Caki2 (cell line): ENCODE results near the gene EPS8L3. TPM values are rescaled to one million over a fixed set of nuclear protein-coding genes. Genes with fewer than 3 reads are reported as not detected.

ENCODE experiments used
- DNase-seq: peaks from one replicate; pipeline ENCODE4 v3.0.0-alpha.2; 2015; ENCODE audit warnings: low read depth
- in situ Hi-C: cut with HindIII; loops from 2 replicates; pipeline ENCODE4 v1.10.0; 2016; ENCODE audit warnings: low sequenced_read_pairs, low pct_unique_long_range_greater_than_20kb, mixed read lengths
- total RNA-seq: library from RNA; depleted of rRNA; stranded (reverse); fragments of >200 nt; shearing (Covaris generic); gene quantifications from 2 replicates; pipeline ENCODE4 v1.2.3, GENCODE V29; 2014; ENCODE audit warnings: low replicate concordance

Gene EPS8L3
- total RNA-seq, 1 experiment from 2014 or later = not detected

DNA sequence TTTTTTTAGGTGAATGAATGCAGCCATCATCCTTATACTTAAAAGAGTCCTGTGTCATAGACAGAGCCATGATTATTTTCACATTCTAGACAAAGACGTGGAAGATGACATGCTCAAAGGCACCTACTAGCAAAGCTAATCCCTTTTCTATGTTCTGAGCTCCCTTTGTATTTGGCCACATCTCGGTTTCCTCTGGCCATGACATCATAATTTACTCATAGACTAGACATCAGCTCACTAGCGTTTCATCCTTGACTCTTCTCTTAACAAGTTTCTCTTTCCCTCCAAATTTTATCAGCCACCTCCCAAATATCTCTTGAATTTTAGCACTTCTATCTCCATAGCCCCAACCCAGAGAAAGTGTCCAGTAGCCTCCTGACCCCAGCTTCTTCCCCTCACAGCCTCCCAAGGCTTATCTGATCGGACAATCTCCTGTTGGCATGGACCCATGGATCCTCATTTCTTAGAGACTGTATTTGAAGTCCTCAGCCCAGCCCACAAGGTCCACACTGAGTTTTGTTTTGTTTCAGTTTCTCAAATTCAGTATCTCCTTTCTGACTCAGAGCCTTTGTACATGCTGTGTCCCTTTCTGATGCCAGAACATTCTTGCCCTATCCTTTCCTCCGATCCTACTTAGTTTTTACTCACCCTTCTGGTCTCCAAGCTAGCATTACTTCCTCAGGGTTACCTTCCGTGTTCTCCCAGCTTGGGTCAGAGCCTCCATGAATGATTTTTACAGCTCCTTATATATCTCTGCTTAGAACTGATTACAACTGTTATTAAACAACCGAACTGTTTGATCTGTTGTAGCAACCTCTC, 33.0 kb upstream of the EPS8L3 start:
- in situ Hi-C loops = no loop called here
- DNase-seq = no peak

DNA sequence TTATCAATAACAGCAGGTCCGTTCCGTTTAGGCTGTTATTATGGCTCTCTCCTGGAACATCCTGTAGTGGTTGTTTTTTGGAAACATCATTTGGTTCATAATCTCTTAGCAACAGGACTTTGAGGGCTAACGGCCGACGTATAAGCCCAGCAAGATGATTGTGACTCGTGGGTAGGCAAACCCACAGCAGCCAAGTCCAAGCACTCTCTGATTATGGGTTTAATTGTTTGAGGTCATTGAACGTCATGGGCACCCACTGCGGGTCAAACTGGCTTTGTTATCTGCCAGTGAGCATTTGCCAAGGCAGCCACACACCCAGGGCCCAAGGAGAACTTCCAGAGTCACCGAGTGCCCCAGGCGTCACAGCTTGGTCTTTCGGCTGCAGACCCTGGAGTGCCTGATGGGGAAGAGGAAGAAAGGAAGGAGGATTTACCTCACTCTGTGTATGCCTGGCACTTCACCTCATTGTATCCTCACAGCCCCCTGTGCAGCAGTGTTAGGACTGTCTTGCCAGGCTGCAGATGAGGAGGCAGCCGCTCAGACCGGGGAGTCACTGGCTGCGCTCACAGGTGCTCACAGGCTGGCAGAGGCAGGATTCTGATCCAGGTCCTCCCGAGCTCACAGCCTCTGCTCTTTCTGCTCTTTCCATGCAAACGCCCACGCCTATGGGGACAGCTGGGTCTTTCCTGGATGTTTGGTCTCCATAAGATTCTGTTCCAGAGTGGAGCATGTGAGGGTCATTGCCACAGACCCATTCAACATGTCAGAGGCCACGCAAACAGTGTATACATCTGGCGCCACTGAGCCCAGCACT, 30.8 kb upstream of the EPS8L3 start:
- in situ Hi-C loops = no loop called here
- no peak for DNase-seq

DNA sequence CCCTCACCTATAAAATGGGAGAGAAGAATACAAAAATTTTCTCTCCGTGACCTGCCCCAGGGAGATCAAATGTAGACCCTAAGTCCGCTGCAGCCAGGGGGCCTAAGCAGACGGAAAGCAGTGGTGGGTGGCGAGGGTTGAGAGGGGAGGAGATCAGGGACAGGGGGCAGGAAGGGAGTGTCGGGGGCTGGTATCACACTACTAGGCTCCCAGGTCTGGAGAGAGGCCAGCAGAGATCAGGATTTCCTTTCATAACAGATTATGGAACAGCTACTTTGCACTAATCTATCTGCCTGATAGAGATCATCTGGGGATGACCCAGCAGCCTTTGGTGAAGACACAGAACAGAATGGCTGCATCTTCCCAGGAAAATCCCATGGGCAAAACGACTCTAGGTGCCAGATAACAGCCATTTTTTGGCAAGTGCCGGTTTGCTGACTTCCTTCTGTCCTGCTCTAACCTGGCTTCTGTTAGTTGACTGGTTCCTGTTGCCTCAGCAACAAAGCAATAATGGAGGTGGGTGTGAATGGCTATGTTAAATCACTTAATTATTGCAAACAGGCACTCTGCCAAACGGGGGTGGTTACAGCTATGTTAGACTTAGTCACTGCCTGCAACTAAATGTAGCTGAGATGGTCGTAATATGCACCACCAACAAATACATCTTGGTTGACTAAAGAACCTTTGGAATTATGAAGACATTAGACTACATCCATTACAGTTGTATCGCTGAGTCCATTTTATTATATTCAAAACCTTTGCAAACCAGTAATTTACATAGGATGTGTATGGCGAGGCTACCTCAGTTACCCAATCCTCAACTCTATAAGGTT, 30.0 kb upstream of the EPS8L3 start:
- in situ Hi-C loops = no loop called here

DNA sequence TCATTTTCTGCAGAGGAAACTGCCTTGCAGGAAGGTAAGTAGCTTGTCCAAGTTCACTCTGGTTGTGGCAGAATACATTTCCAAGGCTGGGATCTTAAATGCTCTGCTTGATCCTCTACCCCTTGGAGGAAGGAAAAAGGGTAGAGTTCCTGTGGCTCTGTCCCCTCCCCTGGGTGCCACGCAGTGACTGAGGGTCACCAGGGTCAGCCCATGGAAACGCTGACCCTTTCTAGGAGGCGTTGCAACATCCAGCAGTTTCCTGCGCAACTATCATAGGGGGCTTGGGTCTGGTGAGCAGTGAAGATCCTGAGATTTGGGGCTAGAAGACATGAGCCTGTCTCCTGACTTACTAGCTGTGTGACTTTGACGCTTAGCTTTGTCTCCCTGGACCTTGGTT, 29.4 kb upstream of the EPS8L3 start:
- no peak for DNase-seq
- in situ Hi-C loops = no loop called here

More for the DNA sequence above, 30.0 kb upstream of the EPS8L3 start:
- peak; percentile 69 for DNase-seq

DNA sequence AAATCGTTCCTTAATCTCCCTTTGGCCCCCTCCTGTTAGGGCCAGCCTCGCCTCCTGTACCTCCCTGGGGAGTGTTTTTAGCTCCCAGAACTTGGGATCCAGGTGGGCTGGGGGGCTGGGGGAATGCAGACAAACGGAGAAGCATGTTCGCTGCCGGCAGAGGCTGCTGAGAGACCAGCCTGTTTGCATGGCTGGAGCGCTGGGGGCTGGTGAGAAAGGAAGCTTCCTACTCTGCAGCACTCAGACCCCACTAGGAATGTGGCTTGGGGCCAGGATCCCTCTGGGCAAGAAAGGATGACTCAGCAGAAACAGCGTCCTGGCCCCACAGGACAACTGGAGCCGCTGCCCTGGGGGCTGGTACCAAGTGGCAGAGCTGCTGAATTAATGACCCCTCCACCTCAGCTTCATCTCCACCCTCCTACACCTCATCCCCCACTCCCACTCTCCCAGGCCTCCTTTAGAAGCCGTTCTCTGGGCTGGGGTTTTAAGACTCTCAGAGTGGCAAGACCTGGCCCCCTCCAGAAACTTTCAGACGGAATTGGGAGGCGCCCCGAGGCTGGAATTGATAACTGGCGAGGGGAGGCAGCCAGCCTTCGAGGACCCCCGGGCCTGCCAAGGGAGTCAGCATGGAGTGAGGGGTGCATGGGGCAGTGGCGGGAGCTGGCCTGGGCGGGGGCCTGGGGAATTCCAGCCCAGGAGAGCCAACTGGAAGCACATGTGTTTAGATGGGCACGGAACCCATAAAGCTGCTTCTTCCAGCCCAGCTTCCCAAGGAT, 28.5 kb upstream of the EPS8L3 start:
- in situ Hi-C loops = no loop called here
- peak; percentile 91 for DNase-seq

DNA sequence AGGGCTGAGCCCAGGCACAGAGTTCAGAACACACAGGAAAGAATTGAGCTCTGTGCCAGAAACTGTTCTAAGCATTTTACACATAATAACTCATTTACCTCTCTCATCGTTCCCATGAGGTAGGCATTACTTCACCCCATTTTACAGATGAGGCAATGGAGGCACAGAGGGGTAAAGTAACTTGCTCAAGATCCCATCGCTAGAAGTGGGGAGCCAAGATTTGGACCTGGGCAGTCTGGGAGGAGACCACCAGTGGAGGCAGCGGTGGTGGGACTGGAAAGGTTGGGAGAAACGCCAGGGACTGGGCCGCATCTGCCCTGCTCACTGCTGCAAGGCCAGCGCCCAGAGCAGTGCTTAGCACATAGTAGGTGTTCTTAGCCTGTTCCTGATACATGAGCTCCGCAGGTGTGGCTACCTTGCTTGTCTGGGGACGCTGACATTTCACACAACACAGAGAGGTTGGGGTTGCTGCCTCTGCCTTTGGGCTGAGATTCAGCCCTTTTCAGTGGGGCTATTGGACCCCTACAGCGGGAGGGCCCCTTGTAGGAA, 27.8 kb upstream of the EPS8L3 start:
- DNase-seq = no peak
- in situ Hi-C loops = no loop called here

DNA sequence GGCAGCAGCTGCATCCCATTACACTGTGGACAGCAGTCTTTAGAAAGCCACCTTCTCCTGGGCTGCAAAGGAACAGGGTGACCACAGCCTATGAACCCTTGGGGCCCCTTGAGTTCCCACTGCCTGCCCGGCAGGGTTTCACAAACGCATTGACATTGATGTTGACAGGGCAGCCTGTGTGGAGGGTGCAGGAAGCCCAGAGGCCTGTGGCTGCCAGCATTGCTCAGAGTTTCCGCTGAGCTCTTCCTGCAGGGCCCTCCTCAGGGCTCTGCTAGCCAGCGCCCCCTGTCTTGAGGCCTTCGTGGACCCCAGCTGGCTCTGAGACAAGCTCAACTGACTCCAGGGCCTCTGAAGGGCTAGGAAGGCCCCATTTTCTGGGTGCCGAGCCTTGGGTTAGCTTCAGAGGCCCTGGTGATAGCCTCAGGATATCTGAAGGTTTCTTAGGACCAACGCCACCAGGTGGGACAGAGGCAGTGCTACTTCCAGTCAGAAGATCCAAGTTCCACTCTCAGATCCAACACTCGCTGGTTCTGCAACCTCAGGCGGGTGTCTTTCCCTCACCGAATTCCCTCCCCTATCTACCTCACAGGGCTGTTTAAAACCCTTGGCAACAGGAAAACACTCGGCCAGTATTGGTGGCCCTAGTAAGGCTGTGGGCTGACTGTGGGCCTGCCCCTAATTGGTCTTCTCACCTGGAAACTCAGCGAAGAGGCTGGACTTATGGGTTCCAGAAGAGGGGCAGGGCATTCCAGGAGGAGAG, 27.2 kb upstream of the EPS8L3 start:
- DNase-seq = no peak
- in situ Hi-C loops = no loop called here

DNA sequence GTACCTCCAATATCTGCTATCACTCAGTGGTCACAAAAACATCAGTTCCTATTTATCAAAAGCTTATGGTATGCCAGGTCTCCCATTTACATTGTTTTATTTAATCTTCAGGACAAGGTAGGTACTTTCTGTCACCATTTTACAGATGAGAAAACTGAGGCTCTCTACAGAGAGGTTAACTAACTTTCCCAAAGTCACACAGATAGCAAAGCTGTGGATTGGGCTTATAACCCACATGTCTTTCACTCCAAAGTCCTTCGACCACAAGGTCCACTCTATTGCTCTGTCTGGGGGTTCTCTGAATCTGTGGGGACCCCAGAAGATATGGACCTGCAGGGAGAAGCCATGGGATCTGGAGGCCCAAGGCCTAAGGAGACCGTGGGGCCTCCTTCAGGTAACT, 26.6 kb upstream of the EPS8L3 start:
- in situ Hi-C loops = no loop called here
- DNase-seq = no peak

DNA sequence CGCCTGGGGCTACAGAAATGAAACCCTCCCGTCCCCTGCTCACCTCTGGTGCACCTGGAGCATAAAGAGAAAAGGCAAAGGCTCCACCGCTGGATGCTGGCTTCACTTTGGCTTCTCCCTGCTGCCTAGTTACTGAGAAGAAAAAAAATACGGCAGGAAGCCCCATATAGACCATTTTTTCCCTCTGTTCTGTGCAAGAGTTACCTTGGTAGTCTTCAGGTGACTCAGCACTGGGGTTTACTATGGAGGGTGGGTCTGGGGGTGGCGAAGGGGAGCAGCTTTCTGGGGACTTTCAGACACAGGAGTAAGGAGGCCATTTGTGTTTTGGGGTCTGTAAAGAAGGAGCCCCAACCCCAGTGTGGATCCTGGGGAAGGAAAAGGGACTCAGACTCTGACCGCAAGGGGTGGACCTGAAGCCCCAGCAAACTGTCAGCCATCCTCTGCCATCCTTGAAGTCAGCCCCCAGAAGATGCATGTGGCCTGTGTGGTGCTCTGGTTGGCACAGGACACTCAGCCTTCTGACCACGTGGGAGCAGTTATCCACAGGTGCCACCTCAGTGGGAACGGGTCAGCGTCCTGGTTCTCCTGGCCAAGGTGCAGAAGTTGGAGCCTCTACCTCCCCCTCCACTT, 25.9 kb upstream of the EPS8L3 start:
- DNase-seq = no peak
- in situ Hi-C loops = no loop called here

DNA sequence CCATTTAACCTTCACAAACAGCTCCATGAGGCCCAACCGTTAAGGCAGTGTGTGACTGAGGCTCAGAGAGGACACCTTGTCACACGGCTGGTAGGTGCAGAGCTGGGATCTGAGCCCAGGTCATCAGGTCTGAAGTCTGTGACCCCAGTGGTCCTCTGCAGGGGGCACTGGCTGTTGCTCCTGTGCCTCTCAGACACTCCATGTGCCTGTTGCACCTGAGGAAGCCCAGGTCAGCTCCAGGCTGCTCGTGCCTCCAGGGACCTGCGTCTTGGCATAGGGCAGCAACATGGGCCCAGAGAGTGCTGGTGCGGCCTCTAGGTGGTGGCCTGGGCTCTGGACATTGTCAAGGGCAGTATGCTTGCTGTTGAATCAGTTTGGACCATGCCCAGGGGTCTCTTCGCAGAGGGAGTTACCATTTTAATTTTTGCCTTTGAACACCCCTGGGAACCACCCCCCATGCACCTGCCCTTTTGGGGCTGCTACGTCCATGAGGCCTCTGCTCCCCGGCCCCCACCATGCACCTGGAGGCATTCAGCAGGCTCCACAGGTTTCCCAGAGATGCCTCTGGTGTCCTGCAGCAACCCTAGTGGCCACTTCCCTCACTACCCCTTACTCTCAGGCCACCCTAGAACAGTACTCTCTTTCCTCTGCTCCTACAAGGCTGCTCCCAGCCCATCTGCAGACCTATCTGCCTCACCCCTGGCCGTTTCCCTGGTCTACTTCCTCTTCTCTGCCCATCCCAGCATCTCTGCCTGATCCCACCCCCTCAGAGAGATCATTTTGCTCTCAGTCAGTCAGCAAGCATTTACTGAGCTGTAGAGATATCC, 25.2 kb upstream of the EPS8L3 start:
- in situ Hi-C loops = no loop called here
- no peak for DNase-seq

DNA sequence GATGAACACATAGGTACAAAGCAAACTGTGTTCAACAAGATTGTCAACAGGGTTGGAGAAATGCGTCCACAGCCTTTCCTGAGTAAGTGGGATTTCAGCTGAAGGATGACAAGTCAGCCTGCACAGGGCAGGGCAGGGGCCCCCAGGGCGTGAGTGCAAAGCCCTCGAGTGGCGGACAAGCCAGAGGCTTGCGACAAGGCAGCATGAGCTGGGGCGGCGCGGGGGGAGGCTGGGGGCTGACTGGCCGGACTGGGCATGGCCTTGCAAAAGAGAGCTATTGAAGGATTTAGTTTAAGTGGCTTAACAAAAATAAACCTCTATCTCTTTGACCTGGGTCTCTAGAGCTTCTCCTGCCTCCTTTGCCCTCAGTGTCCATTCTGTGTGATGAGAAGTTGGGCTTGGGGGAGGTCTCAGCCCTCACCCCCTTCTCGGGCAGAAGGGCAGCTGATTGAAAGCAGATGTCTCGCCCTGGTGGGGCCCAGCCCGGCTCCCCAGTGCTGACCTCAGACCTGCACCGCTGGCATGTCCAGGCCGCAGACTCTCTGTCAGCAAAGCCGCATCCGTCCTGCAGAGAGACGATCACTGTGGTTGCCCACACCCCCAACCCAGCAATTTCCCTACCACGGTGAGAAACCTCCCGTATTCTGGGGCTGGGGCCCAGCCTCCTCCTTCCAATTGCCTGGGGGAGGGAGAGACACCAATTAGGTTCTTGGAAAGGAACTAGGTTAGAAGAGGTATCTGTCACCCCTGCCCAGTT, 24.3 kb upstream of the EPS8L3 start:
- DNase-seq = no peak
- in situ Hi-C loops = no loop called here

DNA sequence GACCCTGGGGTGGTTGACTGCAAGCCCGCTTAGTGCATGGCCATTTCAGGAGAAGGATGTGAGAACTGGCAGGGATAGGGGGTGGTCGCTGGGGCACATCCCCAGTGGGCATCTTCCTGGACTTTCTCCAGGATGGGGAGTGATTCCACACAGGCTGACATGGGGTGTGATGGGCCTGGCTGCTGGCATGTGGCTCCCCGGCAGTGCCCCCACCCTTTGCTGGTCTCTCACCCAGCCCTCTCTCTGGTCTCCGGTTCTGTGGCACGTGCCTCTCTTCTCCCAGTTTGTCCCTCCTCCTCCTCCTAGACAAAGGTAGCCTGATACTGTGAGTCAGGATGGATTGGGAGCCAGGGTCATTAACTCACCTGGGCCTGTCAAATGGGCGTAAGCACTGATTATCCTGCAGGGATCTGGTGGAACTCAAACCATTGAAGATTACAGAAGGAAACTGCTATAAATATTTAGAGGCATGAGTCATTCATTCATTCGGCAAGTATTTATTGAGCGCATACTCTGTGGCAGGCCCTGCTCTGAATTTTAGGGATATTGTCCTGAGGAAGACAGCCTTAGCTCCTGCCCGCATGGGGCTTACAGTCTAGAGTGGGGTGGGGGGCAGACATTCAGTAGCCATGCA, 23.6 kb upstream of the EPS8L3 start:
- no peak for DNase-seq
- in situ Hi-C loops = no loop called here

DNA sequence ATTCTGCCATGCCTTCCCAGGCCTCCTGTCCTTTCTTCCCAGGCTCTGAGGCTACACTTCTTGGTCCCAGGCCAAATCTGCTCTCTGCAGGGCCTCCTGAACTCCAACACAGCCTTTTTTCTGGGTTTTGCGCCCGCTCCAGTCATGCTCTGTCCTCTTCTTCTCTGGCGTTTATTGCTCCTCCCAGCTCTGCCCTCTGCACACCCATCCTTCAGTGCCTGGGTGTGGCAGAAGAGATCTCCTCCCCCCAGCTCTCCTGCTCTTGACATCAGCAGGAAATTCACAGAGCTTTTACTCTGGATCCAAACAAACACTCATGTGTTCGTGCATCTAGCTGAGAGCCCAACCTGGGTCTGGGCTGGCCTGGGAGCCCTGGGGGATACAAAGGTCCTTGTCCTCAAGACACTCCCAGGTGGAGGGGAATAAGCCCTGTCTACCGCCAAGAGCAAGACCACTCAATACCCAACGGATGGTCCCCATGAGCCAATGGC, 22.9 kb upstream of the EPS8L3 start:
- DNase-seq = peak; percentile 90
- in situ Hi-C loops = no loop called here

DNA sequence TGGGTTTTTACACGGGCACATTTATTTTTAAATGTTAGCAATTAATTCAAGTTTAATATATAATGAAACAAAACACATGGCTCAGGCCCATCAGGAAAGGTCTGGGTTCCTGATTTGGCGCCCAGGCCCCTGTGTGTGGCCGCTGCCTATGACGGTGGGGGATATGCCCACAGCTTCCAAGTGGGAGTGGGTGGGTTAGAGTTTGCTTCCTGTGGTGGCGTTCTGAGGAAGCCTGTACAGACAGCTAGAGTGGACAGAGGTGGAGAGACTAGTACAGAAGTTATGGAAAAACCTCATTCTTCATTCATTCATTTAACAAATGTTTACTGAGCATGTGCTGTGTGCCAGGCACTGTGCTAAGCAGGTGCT, 22.4 kb upstream of the EPS8L3 start:
- in situ Hi-C loops = no loop called here
- DNase-seq = no peak
